Nephron (organoid): Measurements from ENCODE around the gene SOX9.

Source experiments
- H3K27ac Mint-ChIP-seq, 3 experiments: 2 replicates each; pipeline ENCODE4 v1.8.0; 2020; ENCODE audit warnings: mixed read lengths in 3 of 3, mild to moderate bottlenecking in 2 of 3, moderate library complexity in 1 of 3
- H3K27me3 Mint-ChIP-seq: 2 replicates; pipeline ENCODE4 v1.8.0; 2021; ENCODE audit warnings: low read depth, mild to moderate bottlenecking, moderate library complexity, mixed read lengths
- H3K36me3 Mint-ChIP-seq: 2 replicates; pipeline ENCODE4 v1.8.0; 2020; ENCODE audit warnings: low read depth, mixed read lengths
- H3K4me1 Mint-ChIP-seq: 2 replicates; pipeline ENCODE4 v1.8.0; 2020; ENCODE audit warnings: mixed read lengths
- H3K4me3 Mint-ChIP-seq, 3 experiments: 2 replicates each; pipeline ENCODE4 v1.8.0; 2020; ENCODE audit warnings: mild to moderate bottlenecking in 3 of 3, mixed read lengths in 3 of 3, moderate library complexity in 2 of 3
- H3K9me3 Mint-ChIP-seq: 2 replicates; pipeline ENCODE4 v1.8.0; 2020; ENCODE audit warnings: mixed read lengths
- TF ChIP-seq, protein P1 (sequence below), 3 experiments: fragments of 200-600 bp; sonication (generic); IDR thresholded peaks; one replicate each; pipeline ENCODE4 v1.5.0; 2021; ENCODE audit warnings: antibody characterized with exemption in 3 of 3; ENCODE audit not compliant: unreplicated experiment in 3 of 3

Gene SOX9

DNA sequence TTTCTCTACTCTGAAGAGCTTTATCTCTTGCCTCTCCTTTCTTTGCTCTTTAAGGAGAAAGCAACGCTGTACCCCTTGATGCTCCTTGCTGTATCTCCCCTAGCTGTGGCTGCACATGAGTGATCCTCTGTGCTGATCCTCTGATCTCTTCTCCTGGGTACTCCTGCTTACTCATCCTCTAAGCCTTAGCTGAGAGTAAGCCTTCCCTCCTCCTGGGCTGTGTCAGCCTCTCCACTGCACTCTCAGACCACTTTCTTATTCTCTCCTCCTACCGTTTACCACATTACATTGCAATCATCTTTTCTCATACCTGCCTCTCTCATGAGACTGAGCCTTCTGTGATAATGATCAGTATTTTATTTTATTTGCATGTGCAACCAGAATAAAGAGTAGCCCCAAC, 25.1 kb downstream of the SOX9 start:
- H3K27me3 Mint-ChIP-seq, result peaks cover 33% of the 10 kb centered on the region

DNA sequence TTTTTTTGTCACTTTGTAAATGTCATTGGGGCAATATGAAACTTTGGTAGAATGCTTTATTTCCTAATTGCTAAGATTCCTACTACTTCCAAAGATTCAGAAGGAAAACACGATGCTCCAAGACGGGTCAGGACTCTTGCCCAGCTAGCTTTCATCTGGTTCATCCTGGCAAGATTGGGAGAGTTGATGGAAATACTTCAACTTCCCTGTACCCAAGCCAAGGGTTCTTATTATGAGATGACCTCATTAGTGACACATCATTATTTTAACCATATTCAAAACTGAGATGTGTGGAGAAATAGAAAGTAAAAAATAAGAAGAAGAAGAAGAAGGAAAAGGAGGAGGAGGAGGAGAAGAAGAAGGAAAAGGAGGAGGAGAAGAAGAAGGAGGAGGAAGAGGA, 25.6 kb downstream of the SOX9 start:
- Mint-ChIP-seq H3K27ac (no peak overlapping the region), H3K27me3 (peaks cover 37% of the 10 kb centered on the region), H3K4me1 (peaks cover 5% of the 10 kb centered on the region)

More for the DNA sequence above, 25.1 kb downstream of the SOX9 start:
- TF ChIP-seq, protein P1, sequence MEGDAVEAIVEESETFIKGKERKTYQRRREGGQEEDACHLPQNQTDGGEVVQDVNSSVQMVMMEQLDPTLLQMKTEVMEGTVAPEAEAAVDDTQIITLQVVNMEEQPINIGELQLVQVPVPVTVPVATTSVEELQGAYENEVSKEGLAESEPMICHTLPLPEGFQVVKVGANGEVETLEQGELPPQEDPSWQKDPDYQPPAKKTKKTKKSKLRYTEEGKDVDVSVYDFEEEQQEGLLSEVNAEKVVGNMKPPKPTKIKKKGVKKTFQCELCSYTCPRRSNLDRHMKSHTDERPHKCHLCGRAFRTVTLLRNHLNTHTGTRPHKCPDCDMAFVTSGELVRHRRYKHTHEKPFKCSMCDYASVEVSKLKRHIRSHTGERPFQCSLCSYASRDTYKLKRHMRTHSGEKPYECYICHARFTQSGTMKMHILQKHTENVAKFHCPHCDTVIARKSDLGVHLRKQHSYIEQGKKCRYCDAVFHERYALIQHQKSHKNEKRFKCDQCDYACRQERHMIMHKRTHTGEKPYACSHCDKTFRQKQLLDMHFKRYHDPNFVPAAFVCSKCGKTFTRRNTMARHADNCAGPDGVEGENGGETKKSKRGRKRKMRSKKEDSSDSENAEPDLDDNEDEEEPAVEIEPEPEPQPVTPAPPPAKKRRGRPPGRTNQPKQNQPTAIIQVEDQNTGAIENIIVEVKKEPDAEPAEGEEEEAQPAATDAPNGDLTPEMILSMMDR (IDR thresholded peaks at IDR 0.05; ENCODE audit: unreplicated experiment in 3 of 3), result no peak
- Mint-ChIP-seq H3K4me3 (no peak overlapping the region), H3K36me3 (no peaks in the 10 kb centered on the region), H3K9me3 (no peaks in the 10 kb centered on the region), H3K4me1 (peaks cover 5% of the 10 kb centered on the region), H3K27ac (no peak overlapping the region)

DNA sequence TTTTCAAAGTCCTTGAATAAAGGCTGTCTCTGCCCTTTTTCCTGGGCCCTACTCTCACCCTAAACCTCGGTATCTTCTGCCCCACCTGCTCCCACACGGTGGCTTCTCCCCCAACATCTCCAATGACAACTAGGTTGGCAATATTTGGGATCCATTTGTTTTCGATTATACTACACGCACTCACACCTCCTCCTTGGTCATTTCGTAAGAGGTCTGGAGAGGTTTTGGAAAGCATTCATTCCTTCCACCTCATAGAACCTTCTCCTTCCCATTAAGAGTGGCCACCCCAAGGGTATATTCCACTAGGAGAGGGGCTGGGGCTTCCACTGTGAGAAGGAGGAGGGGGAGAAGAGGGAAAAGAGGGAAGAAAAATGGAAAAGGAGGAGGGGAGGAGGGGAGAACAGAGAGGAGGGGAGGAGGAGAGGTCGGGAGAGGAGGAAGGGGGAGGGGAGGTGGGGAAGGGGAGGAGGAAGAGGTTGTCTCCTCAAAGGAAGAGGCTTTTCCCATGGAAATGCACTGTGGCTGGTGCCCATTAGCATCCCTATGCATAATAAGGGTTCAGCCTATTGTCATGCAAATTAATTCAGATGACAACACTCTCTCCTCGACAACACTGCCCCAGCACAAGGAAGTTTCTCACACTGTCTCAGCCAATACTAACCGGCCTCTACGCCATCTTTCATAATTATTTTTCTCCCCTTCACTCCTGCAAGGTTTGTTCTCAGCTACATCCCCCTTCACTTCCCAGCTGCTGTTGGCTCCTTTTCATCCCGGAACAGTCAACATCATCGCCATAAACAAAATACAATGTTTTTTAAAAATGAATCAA, 30.0 kb downstream of the SOX9 start:
- H3K9me3 Mint-ChIP-seq, result no peaks in the 10 kb centered on the region
- H3K27me3 Mint-ChIP-seq, result peaks cover 58% of the 10 kb centered on the region
- no peak overlapping the region for H3K4me3 Mint-ChIP-seq
- no peaks in the 10 kb centered on the region for H3K36me3 Mint-ChIP-seq
- H3K27ac Mint-ChIP-seq, result no peak overlapping the region
- TF ChIP-seq, protein P1 (IDR thresholded peaks at IDR 0.05; ENCODE audit: unreplicated experiment in 3 of 3), result no peak
- peaks cover 10% of the 10 kb centered on the region for H3K4me1 Mint-ChIP-seq

More for the DNA sequence above, 25.6 kb downstream of the SOX9 start:
- Mint-ChIP-seq H3K4me3 (no peak overlapping the region), H3K36me3 (no peaks in the 10 kb centered on the region), H3K9me3 (no peaks in the 10 kb centered on the region)
- TF ChIP-seq, protein P1 (IDR thresholded peaks at IDR 0.05; ENCODE audit: unreplicated experiment in 3 of 3), result no peak

DNA sequence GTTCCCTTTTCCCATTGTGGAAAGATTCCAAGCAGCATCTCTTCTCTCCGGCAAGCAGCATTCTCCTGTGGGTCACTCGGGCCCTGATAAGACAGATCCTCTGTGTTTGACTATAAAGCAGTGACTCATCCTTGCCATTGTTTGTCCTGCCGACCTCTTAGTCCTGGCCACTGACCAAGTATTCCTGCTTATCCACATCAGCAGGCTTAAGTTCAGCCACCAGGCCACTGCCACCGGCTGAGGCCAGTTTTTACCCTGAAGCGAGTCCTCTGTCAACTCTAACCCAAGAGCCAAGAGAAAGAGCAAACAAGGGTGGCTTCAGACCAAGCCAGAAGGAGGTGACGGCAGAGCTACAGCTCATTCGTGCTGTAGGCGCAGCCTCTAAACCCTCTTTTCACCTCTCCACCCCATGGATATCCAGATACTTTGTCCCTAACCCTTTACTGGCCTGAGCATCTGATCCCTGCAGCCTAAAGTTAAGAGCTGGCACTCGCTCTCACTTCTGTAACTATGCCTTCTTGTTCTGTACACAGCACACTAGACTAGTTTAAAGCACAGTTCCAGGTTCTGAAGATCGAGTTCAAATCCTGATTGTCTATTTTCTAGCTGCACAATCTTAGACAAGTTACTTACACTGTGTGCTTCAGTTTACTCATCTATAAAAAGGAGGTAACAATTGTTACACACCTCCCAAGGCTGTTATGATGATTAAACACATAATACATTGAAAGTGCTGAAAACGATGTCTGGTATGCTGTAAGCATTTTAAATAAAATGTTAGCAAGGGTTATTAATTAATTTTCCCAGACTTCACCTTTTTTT, 31.0 kb downstream of the SOX9 start:
- H3K36me3 Mint-ChIP-seq, result no peaks in the 10 kb centered on the region
- H3K27ac Mint-ChIP-seq, result no peak overlapping the region
- H3K4me3 Mint-ChIP-seq, result no peak overlapping the region
- no peaks in the 10 kb centered on the region for H3K9me3 Mint-ChIP-seq
- peaks cover 58% of the 10 kb centered on the region for H3K27me3 Mint-ChIP-seq
- TF ChIP-seq, protein P1 (IDR thresholded peaks at IDR 0.05; ENCODE audit: unreplicated experiment in 3 of 3), result no peak
- H3K4me1 Mint-ChIP-seq, result peaks cover 10% of the 10 kb centered on the region

DNA sequence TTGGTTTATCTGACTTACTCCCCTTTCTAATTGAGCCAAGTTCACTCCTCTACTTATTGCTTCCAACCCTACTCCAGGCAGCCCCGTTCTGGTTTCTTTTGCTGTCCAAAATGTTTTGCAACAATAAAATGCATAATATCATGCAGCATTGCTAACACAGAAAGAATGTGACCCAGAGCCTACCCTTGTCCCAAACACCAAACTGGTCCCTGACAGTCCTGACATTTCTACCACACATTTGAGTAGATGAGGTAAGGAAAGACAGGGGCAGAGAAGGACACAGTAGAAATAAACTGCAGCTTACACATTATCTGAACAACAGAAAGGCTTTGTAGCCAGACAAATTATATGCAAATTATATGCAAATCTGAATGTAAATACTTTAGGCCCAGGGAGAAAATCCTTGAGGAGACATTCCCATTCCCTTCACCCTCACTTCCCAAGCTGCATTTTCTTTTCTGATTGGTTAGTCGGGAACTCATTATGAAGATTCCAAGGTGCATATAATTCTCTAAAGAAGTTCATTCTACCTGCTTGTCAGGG, 31.6 kb downstream of the SOX9 start:
- Mint-ChIP-seq H3K9me3 (no peaks in the 10 kb centered on the region), H3K27me3 (peaks cover 56% of the 10 kb centered on the region), H3K27ac (no peak overlapping the region), H3K4me1 (peaks cover 10% of the 10 kb centered on the region), H3K36me3 (no peaks in the 10 kb centered on the region), H3K4me3 (no peak overlapping the region)
- TF ChIP-seq, protein P1 (IDR thresholded peaks at IDR 0.05; ENCODE audit: unreplicated experiment in 3 of 3), result no peak
